HepG2 (cell line): ENCODE measurements around the gene BMERB1. TPM values are rescaled to one million over a fixed set of nuclear protein-coding genes. Genes with fewer than 3 reads are reported as not detected.

Experiments used
- FOXA3 ChIP-seq: IDR thresholded peaks from 2 replicates; pipeline ENCODE4 v1.6.1; 2016; ENCODE audit warnings: missing genetic modification reagents, missing compliant biosample characterization
- GATAD2A ChIP-seq: IDR thresholded peaks from 2 replicates; pipeline ENCODE4 v1.6.1; 2016
- IRF2 ChIP-seq: IDR thresholded peaks from 2 replicates; pipeline ENCODE4 v1.6.1; 2018; ENCODE audit warnings: missing genetic modification reagents, missing compliant biosample characterization
- KDM5B ChIP-seq: sonication (generic); formaldehyde crosslinking; IDR thresholded peaks from 2 replicates; pipeline ENCODE4 v1.4.0; 2020; ENCODE audit warnings: missing genetic modification reagents, mild to moderate bottlenecking, borderline replicate concordance
- MED1 ChIP-seq: sonication (generic); formaldehyde crosslinking; IDR thresholded peaks from 2 replicates; pipeline ENCODE4 v1.4.0; 2020; ENCODE audit warnings: missing genetic modification reagents
- PITX1 ChIP-seq: sonication (generic); formaldehyde crosslinking; IDR thresholded peaks from 2 replicates; pipeline ENCODE4 v1.5.1; 2020; ENCODE audit warnings: mild to moderate bottlenecking, missing genetic modification reagents
- RCOR2 ChIP-seq: IDR thresholded peaks from 2 replicates; pipeline ENCODE4 v1.6.1; 2016; ENCODE audit warnings: missing biosample characterization, missing genetic modification reagents
- STAG1 ChIP-seq: sonication (generic); formaldehyde crosslinking; IDR thresholded peaks from 2 replicates; pipeline ENCODE4 v1.4.0; 2020; ENCODE audit warnings: missing genetic modification reagents
- ZMYM3 ChIP-seq: sonication (generic); formaldehyde crosslinking; IDR thresholded peaks from 2 replicates; pipeline ENCODE4 v1.5.1; 2020; ENCODE audit warnings: mild to moderate bottlenecking, missing genetic modification reagents
- ZNF292 ChIP-seq: sonication (generic); formaldehyde crosslinking; IDR thresholded peaks from 2 replicates; pipeline ENCODE4 v1.8.1; 2022; ENCODE audit warnings: mild to moderate bottlenecking, low read depth, missing genetic modification reagents, borderline replicate concordance
- ZNF350 ChIP-seq: sonication (generic); formaldehyde crosslinking; IDR thresholded peaks from 2 replicates; pipeline ENCODE4 v1.4.0; 2020; ENCODE audit warnings: mild to moderate bottlenecking, low read depth, missing genetic modification reagents, borderline replicate concordance
- ZNF766 ChIP-seq: sonication (generic); formaldehyde crosslinking; IDR thresholded peaks from 2 replicates; pipeline ENCODE4 v1.5.0; 2020; ENCODE audit warnings: missing genetic modification reagents, borderline replicate concordance
- ZSCAN21 ChIP-seq: sonication (generic); formaldehyde crosslinking; IDR thresholded peaks from 2 replicates; pipeline ENCODE4 v1.8.0; 2022; ENCODE audit warnings: mild to moderate bottlenecking, missing genetic modification reagents, moderate library complexity, borderline replicate concordance
- polyA plus RNA-seq, 8 experiments: library from polyadenylated mRNA; depleted of rRNA in 3 of 8; stranded (reverse) in 7 of 8; unstranded in 1 of 8; fragments of >200 nt; fragmentation: Illumina TruSeq in 4 of 8; extraction: Trizol in 4 of 8; gene quantifications; 2 replicates each; pipeline versions ENCODE4 v1.2.1 to v1.2.3, GENCODE V29; 2011 to 2016; ENCODE audit warnings: low read depth in 4 of 8, missing spikeins in 1 of 8, mixed read lengths in 1 of 8; ENCODE audit not compliant: insufficient read depth in 1 of 8
- total RNA-seq, 5 experiments: library from RNA; depleted of rRNA; stranded (reverse); fragments of >200 nt; fragmentation: Illumina TruSeq; extraction: Trizol; gene quantifications; 2 replicates each; pipeline ENCODE4 v1.2.3, GENCODE V29; 2016; ENCODE audit warnings: low read depth in 1 of 5
- TF ChIP-seq, protein P1 (sequence below): IDR thresholded peaks from 2 replicates; pipeline ENCODE4 v1.4.0; 2020; ENCODE audit warnings: mild to moderate bottlenecking, missing genetic modification reagents
- TF ChIP-seq, protein P2 (sequence below): sonication (generic); formaldehyde crosslinking; IDR thresholded peaks from 2 replicates; pipeline ENCODE4 v1.5.1; 2020; ENCODE audit warnings: mild to moderate bottlenecking, missing genetic modification reagents, moderate library complexity
- TF ChIP-seq, protein P3 (sequence below): sonication (generic); formaldehyde crosslinking; IDR thresholded peaks from 2 replicates; pipeline ENCODE4 v1.5.1; 2020; ENCODE audit warnings: mild to moderate bottlenecking, moderate library complexity, missing genetic modification reagents
- TF ChIP-seq, protein P4 (sequence below): sonication (generic); formaldehyde crosslinking; IDR thresholded peaks from 2 replicates; pipeline ENCODE4 v1.5.0; 2020; ENCODE audit warnings: mild to moderate bottlenecking, missing genetic modification reagents, borderline replicate concordance

The BMERB1 gene
- total and polyA plus RNA-seq, 2 of the 13 experiments (the other 11 are each of a cell fraction or from before 2014, with no cell fraction given) = 1.4 TPM

DNA sequence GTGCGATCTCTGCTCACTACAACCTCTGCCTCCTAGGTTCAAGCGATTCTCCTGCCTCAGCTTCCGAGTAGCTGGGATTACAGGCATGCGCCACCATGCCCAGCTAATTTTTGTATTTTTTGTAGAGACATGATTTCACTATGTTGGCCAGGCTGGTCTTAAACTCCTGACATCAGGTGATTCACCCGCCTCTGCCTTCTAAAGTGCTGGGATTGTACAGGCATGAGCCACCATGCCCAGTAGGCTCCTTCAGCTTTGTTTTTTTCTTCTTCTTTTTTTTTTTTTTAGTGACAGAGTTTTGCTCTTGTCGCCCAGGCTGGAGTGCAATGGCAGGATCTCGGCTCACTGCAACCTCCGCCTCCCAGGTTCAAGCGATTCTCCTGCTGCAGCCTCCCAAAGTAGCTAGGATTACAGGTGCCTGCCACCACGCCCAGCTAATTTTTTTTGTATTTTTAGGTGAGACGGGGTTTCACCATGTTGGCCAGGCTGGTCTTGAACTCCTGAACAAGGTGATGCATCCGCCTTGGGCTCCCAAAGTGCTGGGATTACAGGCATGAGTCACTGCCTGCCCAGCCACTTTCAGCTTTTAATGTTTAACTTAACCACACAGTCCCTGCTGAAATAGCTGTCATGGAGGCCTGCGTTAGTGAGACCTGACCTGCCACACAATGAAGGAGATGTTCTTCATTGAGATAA is 112.8 kb downstream of the BMERB1 start (continued):
- TF ChIP-seq, protein P1, sequence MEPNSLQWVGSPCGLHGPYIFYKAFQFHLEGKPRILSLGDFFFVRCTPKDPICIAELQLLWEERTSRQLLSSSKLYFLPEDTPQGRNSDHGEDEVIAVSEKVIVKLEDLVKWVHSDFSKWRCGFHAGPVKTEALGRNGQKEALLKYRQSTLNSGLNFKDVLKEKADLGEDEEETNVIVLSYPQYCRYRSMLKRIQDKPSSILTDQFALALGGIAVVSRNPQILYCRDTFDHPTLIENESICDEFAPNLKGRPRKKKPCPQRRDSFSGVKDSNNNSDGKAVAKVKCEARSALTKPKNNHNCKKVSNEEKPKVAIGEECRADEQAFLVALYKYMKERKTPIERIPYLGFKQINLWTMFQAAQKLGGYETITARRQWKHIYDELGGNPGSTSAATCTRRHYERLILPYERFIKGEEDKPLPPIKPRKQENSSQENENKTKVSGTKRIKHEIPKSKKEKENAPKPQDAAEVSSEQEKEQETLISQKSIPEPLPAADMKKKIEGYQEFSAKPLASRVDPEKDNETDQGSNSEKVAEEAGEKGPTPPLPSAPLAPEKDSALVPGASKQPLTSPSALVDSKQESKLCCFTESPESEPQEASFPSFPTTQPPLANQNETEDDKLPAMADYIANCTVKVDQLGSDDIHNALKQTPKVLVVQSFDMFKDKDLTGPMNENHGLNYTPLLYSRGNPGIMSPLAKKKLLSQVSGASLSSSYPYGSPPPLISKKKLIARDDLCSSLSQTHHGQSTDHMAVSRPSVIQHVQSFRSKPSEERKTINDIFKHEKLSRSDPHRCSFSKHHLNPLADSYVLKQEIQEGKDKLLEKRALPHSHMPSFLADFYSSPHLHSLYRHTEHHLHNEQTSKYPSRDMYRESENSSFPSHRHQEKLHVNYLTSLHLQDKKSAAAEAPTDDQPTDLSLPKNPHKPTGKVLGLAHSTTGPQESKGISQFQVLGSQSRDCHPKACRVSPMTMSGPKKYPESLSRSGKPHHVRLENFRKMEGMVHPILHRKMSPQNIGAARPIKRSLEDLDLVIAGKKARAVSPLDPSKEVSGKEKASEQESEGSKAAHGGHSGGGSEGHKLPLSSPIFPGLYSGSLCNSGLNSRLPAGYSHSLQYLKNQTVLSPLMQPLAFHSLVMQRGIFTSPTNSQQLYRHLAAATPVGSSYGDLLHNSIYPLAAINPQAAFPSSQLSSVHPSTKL (CRISPR knock-in tag) = peak; percentile 55; the same call in 1 of the 2 replicates
- TF ChIP-seq MED1 (CRISPR knock-in tag) (peak; percentile 42), ZNF766 (CRISPR knock-in tag) (0 out of 2 replicates have a peak, but pooled peaks have one; percentile 29), RCOR2 (CRISPR knock-in tag) (0 out of 2 replicates have a peak, but pooled peaks have one; percentile 30), GATAD2A (CRISPR knock-in tag) (peak; percentile 29; the same call in 1 of the 2 replicates), IRF2 (CRISPR knock-in tag) (peak; percentile 68), ZNF292 (CRISPR knock-in tag) (peak; percentile 23; the same call in 1 of the 2 replicates), ZMYM3 (CRISPR knock-in tag) (peak; percentile 85), PITX1 (CRISPR knock-in tag) (peak; percentile 63; the same call in 1 of the 2 replicates), ZSCAN21 (0 out of 2 replicates have a peak, but pooled peaks have one; percentile 5), STAG1 (CRISPR knock-in tag) (0 out of 2 replicates have a peak, but pooled peaks have one; percentile 3), KDM5B (CRISPR knock-in tag) (peak; percentile 16; the same call in 1 of the 2 replicates), FOXA3 (CRISPR knock-in tag) (peak; percentile 28; the same call in 1 of the 2 replicates), ZNF350 (CRISPR knock-in tag) (0 out of 2 replicates have a peak, but pooled peaks have one; percentile 13)
- TF ChIP-seq, protein P2, sequence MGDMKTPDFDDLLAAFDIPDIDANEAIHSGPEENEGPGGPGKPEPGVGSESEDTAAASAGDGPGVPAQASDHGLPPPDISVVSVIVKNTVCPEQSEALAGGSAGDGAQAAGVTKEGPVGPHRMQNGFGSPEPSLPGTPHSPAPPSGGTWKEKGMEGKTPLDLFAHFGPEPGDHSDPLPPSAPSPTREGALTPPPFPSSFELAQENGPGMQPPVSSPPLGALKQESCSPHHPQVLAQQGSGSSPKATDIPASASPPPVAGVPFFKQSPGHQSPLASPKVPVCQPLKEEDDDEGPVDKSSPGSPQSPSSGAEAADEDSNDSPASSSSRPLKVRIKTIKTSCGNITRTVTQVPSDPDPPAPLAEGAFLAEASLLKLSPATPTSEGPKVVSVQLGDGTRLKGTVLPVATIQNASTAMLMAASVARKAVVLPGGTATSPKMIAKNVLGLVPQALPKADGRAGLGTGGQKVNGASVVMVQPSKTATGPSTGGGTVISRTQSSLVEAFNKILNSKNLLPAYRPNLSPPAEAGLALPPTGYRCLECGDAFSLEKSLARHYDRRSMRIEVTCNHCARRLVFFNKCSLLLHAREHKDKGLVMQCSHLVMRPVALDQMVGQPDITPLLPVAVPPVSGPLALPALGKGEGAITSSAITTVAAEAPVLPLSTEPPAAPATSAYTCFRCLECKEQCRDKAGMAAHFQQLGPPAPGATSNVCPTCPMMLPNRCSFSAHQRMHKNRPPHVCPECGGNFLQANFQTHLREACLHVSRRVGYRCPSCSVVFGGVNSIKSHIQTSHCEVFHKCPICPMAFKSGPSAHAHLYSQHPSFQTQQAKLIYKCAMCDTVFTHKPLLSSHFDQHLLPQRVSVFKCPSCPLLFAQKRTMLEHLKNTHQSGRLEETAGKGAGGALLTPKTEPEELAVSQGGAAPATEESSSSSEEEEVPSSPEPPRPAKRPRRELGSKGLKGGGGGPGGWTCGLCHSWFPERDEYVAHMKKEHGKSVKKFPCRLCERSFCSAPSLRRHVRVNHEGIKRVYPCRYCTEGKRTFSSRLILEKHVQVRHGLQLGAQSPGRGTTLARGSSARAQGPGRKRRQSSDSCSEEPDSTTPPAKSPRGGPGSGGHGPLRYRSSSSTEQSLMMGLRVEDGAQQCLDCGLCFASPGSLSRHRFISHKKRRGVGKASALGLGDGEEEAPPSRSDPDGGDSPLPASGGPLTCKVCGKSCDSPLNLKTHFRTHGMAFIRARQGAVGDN (CRISPR knock-in tag) = peak; percentile 34
- TF ChIP-seq, protein P3, sequence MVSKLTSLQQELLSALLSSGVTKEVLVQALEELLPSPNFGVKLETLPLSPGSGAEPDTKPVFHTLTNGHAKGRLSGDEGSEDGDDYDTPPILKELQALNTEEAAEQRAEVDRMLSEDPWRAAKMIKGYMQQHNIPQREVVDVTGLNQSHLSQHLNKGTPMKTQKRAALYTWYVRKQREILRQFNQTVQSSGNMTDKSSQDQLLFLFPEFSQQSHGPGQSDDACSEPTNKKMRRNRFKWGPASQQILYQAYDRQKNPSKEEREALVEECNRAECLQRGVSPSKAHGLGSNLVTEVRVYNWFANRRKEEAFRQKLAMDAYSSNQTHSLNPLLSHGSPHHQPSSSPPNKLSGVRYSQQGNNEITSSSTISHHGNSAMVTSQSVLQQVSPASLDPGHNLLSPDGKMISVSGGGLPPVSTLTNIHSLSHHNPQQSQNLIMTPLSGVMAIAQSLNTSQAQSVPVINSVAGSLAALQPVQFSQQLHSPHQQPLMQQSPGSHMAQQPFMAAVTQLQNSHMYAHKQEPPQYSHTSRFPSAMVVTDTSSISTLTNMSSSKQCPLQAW = peak; percentile 87
- TF ChIP-seq, protein P4, sequence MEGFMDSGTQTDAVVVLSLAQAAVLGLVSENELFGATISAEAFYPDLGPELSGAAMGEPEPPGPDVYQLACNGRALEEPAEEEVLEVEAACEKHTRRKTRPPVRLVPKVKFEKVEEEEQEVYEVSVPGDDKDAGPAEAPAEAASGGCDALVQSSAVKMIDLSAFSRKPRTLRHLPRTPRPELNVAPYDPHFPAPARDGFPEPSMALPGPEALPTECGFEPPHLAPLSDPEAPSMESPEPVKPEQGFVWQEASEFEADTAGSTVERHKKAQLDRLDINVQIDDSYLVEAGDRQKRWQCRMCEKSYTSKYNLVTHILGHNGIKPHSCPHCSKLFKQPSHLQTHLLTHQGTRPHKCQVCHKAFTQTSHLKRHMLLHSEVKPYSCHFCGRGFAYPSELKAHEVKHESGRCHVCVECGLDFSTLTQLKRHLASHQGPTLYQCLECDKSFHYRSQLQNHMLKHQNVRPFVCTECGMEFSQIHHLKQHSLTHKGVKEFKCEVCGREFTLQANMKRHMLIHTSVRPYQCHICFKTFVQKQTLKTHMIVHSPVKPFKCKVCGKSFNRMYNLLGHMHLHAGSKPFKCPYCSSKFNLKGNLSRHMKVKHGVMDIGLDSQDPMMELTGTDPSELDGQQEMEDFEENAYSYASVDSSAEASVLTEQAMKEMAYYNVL (CRISPR knock-in tag) = 0 out of 2 replicates have a peak, but pooled peaks have one; percentile 52
